Epithelial cell of proximal tubule (primary cell): ENCODE results near the gene OCEL1. TPM values are rescaled to one million over a fixed set of nuclear protein-coding genes. Genes with fewer than 3 reads are reported as not detected.
A peak's percentile ranks its signal among the peaks of the same experiment; 100 is the strongest.

Experiments
- DNase-seq: peaks from one replicate; pipeline ENCODE4 v3.0.0-alpha.2; 2011; ENCODE audit warnings: low read depth
- H3K4me3 ChIP-seq: 2 replicates; pipeline ENCODE4 v1.5.1; 2011; ENCODE audit warnings: low read depth, mild to moderate bottlenecking, low read length
- CTCF ChIP-seq: conservative IDR thresholded peaks from 2 replicates; pipeline ENCODE4 v1.5.1; 2012; ENCODE audit warnings: low read depth, mild to moderate bottlenecking, low read length
- total RNA-seq: library from RNA; depleted of rRNA; stranded (reverse); fragments of >200 nt; gene quantifications from 2 replicates; pipeline ENCODE4 v1.2.3, GENCODE V29; 2015

OCEL1 gene
- total RNA-seq, 1 donor from 2014 or later: 8.1 TPM

DNA sequence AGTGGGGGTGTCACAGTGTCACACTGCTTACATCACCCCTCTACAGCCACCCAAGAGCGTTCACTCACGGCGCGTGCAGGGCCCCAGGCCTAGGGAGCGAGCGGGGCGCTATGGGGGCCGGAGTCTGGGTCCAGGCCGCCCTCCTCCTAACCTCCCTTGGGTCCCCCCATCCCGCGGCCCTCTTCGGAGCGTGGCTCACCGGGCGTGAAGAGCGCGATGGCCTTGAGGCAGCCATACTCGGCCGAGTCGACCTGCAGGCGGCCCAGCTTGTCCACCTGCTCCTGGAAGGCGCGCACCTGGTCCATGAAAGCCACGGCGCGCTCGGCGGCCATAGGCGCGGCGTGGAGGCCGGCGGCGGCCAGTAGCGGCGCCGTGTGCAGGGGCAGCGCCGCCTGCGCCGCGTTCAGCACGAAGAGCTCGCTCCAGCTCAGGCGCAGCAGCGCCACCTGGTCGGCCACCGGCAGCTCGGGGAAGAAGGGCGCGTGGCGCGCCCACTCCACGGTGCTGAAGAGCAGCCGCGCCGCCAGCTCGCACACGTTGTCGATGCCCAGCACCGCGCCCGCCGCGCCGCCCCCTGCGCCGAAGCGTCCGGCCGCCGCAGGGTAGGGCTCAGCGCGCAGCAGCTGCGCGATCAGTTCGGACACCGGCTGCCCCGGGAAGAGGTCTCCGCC is 9.4 kb downstream of the OCEL1 start:
- no peak for DNase-seq
- TF ChIP-seq CTCF: no peak
- H3K4me3 ChIP-seq: peak overlapping the region; percentile 45

- no peak for DNase-seq
- no peak overlapping the region for H3K4me3 ChIP-seq
- no peak for TF ChIP-seq CTCF
Observed at GRCh38 chr19:17235971-17236777, 10.1 kb downstream of the OCEL1 start.

GRCh38 chr19:17236811-17237543 is 11.0 kb downstream of the OCEL1 start:
- H3K4me3 ChIP-seq: no peak overlapping the region
- no peak for DNase-seq
- TF ChIP-seq CTCF: no peak

GRCh38 chr19:17237747-17238706 is 12.0 kb downstream of the OCEL1 start:
- no peak overlapping the region for H3K4me3 ChIP-seq
- no peak for DNase-seq
- no peak for TF ChIP-seq CTCF

DNA sequence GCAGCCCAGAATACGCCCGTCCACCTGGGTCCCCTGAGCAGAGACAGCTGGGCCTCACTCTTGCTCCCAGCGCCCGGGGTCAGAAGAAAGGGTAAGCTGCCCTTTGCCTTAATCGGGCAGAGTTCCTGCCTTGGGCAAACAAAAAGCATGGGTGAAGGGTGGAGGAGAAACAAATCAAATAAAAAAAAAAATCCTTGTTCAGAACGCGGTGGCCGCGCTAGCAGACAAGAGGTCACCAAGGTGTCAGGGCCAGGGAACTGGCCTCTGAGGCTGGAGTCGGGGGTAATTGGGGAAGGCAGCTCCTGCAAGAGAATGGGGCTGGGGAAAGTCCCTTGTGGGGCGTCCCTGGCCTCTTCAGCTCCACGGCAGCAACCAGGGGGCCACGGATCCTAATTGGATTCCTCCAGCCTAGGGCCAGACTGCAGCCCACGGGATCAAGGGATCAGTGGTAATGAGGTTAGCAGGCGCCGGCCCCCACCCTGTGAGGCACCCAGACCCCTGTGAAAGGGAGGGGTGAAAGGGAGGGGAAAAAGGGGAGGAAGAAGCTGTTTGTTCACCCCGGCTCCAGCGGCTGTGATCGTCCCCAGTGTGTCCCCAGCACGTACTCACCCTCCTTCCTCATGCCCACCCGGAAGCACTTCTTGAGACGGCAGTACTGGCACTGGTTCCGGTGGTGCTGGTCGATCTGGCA is 14.2 kb downstream of the OCEL1 start:
- H3K4me3 ChIP-seq: no peak overlapping the region
- no peak for DNase-seq
- no peak for TF ChIP-seq CTCF

- no peak for TF ChIP-seq CTCF
- no peak overlapping the region for H3K4me3 ChIP-seq
- DNase-seq: no peak
Observed at GRCh38 chr19:17240826-17241399, 14.9 kb downstream of the OCEL1 start.
